ENCODE results near the gene CCDC63. TPM values are rescaled to one million over a fixed set of nuclear protein-coding genes. Genes with fewer than 3 reads are reported as not detected.

Gene CCDC63
- total RNA-seq, 2 donors from 2014 or later: 0.95 to 3.1 TPM

- Mint-ChIP-seq H3K36me3 (ENCODE audit: low read depth) (no peaks in the 10 kb centered on the region), H3K4me1 (peaks cover 3% of the 10 kb centered on the region), H3K27ac (no peak overlapping the region), H3K9me3 (peaks cover 34% of the 10 kb centered on the region), H3K4me3 (no peak overlapping the region), H3K27me3 (ENCODE audit: insufficient read depth) (peaks cover 50% of the 10 kb centered on the region)
- no peak for TF ChIP-seq CTCF (conservative IDR thresholded peaks at IDR 0.05)
- no peaks in the 10 kb centered on the region for H3K36me3 ChIP-seq (ENCODE audit: control insufficient read depth, insufficient read depth, low read length)
- WGBS, 2 experiments (ENCODE audit: insufficient coverage in 1 of 2, insufficient read length in 1 of 2): 60 to 81% methylated on average over 1 to 3 of the region's 3 CpGs
- H3K27ac ChIP-seq (ENCODE audit: low read depth, low read length): no peak overlapping the region
- H3K27me3 ChIP-seq (ENCODE audit: control insufficient read depth, insufficient read depth, low read length, poor library complexity, severe bottlenecking): peaks cover 33% of the 10 kb centered on the region
- no peak overlapping the region for H3K9ac ChIP-seq (ENCODE audit: extremely low read depth, low read length, poor library complexity, severe bottlenecking)
- no peak overlapping the region for H3K4me3 ChIP-seq (ENCODE audit: low read length)
- DNase-seq: no peak
- H3K4me1 ChIP-seq (ENCODE audit: control insufficient read depth, insufficient read depth, low read length): no peaks in the 10 kb centered on the region
- peaks cover 8% of the 10 kb centered on the region for H3K9me3 ChIP-seq (ENCODE audit: control insufficient read depth, low read length)
These were observed 42.4 kb upstream of the CCDC63 start for GRCh38 chr12:110804406-110804805.

- H3K4me3 ChIP-seq (ENCODE audit: low read length): no peak overlapping the region
- no peak overlapping the region for H3K9ac ChIP-seq (ENCODE audit: extremely low read depth, low read length, poor library complexity, severe bottlenecking)
- no peaks in the 10 kb centered on the region for H3K4me1 ChIP-seq (ENCODE audit: control insufficient read depth, insufficient read depth, low read length)
- no peak overlapping the region for H3K27ac Mint-ChIP-seq
- TF ChIP-seq CTCF (conservative IDR thresholded peaks at IDR 0.05): no peak
- H3K27me3 ChIP-seq (ENCODE audit: control insufficient read depth, insufficient read depth, low read length, poor library complexity, severe bottlenecking): peaks cover 51% of the 10 kb centered on the region
- peaks cover 17% of the 10 kb centered on the region for H3K9me3 Mint-ChIP-seq
- peaks cover 58% of the 10 kb centered on the region for H3K27me3 Mint-ChIP-seq (ENCODE audit: insufficient read depth)
- WGBS, 2 experiments (ENCODE audit: insufficient coverage in 1 of 2, insufficient read length in 1 of 2): 84 to 87% methylated on average over 4 to 7 of the region's 7 CpGs
- H3K4me1 Mint-ChIP-seq: peaks cover 3% of the 10 kb centered on the region
- no peak overlapping the region for H3K4me3 Mint-ChIP-seq
- H3K36me3 ChIP-seq (ENCODE audit: control insufficient read depth, insufficient read depth, low read length): no peaks in the 10 kb centered on the region
- H3K27ac ChIP-seq (ENCODE audit: low read depth, low read length): no peak overlapping the region
- peak; percentile 61 for DNase-seq
- H3K36me3 Mint-ChIP-seq (ENCODE audit: low read depth): no peaks in the 10 kb centered on the region
- H3K9me3 ChIP-seq (ENCODE audit: control insufficient read depth, low read length): peaks cover 8% of the 10 kb centered on the region
These were observed 39.1 kb upstream of the CCDC63 start for GRCh38 chr12:110807640-110808039.

- H3K36me3 ChIP-seq (ENCODE audit: control insufficient read depth, insufficient read depth, low read length): no peaks in the 10 kb centered on the region
- H3K9me3 ChIP-seq (ENCODE audit: control insufficient read depth, low read length): peaks cover 6% of the 10 kb centered on the region
- peaks cover 9% of the 10 kb centered on the region for H3K4me1 Mint-ChIP-seq
- WGBS, 2 experiments (ENCODE audit: insufficient coverage in 1 of 2, insufficient read length in 1 of 2): 72 to 80% methylated on average over 1 of the region's 1 CpG
- peaks cover 6% of the 10 kb centered on the region for H3K9me3 Mint-ChIP-seq
- H3K9ac ChIP-seq (ENCODE audit: extremely low read depth, low read length, poor library complexity, severe bottlenecking): no peak overlapping the region
- no peak for DNase-seq
- no peaks in the 10 kb centered on the region for H3K4me1 ChIP-seq (ENCODE audit: control insufficient read depth, insufficient read depth, low read length)
- H3K27me3 Mint-ChIP-seq (ENCODE audit: insufficient read depth): peaks cover 61% of the 10 kb centered on the region
- no peak overlapping the region for H3K27ac ChIP-seq (ENCODE audit: low read depth, low read length)
- no peak overlapping the region for H3K4me3 Mint-ChIP-seq
- TF ChIP-seq CTCF (conservative IDR thresholded peaks at IDR 0.05): no peak
- H3K27me3 ChIP-seq (ENCODE audit: control insufficient read depth, insufficient read depth, low read length, poor library complexity, severe bottlenecking): peaks cover 53% of the 10 kb centered on the region
- H3K27ac Mint-ChIP-seq: no peak overlapping the region
- H3K4me3 ChIP-seq (ENCODE audit: low read length): no peak overlapping the region
- H3K36me3 Mint-ChIP-seq (ENCODE audit: low read depth): no peaks in the 10 kb centered on the region
These were observed 37.6 kb upstream of the CCDC63 start for GRCh38 chr12:110809149-110809548.
